HUES48 (cell line): ENCODE data around the gene ZFYVE1.

Source experiments
- H3K27ac ChIP-seq: one replicate; pipeline ENCODE4 v1.7.0; 2013; ENCODE audit warnings: low read depth, low read length, inconsistent platforms
- H3K27me3 ChIP-seq: 2 replicates; pipeline ENCODE4 v1.6.1; 2013; ENCODE audit warnings: mild to moderate bottlenecking, low read length; ENCODE audit not compliant: control insufficient read depth, insufficient read depth
- H3K36me3 ChIP-seq: 2 replicates; pipeline ENCODE4 v1.6.1; 2013; ENCODE audit warnings: low read length; ENCODE audit not compliant: control insufficient read depth, insufficient read depth
- H3K4me1 ChIP-seq: 2 replicates; pipeline ENCODE4 v1.6.1; 2013; ENCODE audit warnings: mild to moderate bottlenecking, low read length; ENCODE audit not compliant: control insufficient read depth, insufficient read depth
- H3K4me3 ChIP-seq: 2 replicates; pipeline ENCODE4 v1.5.1; 2013; ENCODE audit warnings: mild to moderate bottlenecking, low read depth, low read length
- H3K9ac ChIP-seq: 2 replicates; pipeline ENCODE4 v1.6.1; 2013; ENCODE audit warnings: mild to moderate bottlenecking, low read depth, low read length, moderate library complexity
- H3K9me3 ChIP-seq: 2 replicates; pipeline ENCODE4 v1.6.1; 2013; ENCODE audit warnings: low read length; ENCODE audit not compliant: control insufficient read depth, insufficient read depth

Gene ZFYVE1

DNA sequence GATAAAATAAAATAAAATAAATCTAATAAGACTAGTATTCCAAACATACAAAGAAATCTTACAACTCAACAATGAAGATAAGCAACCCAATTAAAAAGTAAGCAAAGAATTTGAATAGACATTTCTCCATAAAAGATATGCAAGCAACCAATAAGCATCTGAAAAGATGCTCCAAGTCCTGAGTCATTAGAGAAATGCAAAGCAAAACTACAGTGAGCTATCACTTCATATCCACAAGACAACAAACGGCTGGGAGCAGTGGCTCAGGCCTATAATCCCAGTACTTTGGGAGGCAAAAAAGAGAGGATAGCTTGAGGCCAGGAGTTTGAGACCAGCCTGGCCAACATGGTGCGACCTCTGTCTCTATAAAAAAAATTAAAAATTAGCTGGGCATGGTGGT is 26.8 kb downstream of the ZFYVE1 start:
- peaks cover 17% of the 10 kb centered on the region for H3K36me3 ChIP-seq
- no peaks in the 10 kb centered on the region for H3K4me1 ChIP-seq
- H3K4me3 ChIP-seq: no peak overlapping the region
- no peaks in the 10 kb centered on the region for H3K27me3 ChIP-seq
- H3K9ac ChIP-seq: no peak overlapping the region
- H3K9me3 ChIP-seq: no peaks in the 10 kb centered on the region
- H3K27ac ChIP-seq: no peak overlapping the region

DNA sequence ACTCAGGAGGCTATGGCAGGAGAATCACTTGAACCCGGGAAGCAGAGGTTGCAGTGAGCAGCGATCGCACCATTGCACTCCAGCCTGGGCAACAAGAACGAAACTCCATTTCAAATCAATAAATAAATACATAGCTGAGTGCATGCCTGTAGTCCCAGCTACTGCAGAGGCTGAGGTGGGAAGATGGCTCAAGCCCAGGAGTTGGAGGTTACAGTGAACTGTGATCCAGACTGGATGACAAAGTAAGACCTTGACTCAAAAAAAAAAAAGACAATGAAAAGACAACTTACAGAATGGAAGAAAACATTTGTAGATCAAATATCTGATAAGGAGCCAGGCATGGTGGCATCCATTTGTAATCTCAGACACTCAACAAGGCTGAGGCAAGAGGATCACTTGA is 27.6 kb downstream of the ZFYVE1 start:
- H3K4me1 ChIP-seq: no peaks in the 10 kb centered on the region
- no peak overlapping the region for H3K4me3 ChIP-seq
- H3K9me3 ChIP-seq: no peaks in the 10 kb centered on the region
- no peak overlapping the region for H3K9ac ChIP-seq
- peaks cover 17% of the 10 kb centered on the region for H3K36me3 ChIP-seq
- no peak overlapping the region for H3K27ac ChIP-seq
- H3K27me3 ChIP-seq: no peaks in the 10 kb centered on the region

DNA sequence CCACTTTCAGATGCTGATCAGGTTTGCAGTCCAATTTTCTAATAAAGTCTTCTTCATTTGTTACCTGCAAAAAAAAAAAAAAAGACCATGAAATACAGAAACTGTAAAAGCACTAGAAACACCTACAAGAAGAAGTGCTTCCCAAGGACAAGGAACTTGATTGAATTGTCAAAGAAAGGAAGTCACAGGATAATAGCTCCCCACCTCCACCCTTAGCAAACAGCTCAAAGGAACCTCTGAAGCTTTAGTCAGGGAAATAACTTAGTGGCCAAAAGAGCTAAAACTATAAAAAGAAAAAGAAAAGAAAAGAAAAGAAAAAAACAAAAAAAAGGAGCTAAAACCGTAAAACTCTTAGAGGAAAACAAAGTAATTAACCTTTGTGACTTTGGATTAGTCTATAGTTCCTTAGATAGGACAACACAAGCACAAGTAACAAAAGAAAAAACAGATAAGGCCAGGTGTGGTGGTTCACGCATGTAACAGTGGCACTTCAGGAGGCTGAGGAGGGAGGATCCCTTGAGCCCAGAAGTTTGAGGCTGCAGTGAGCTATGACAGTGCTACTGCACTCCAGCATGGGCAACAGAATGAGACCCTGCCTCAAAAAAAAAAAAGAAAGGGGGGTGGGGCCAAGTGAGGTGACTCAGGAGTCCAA is 28.5 kb downstream of the ZFYVE1 start:
- Histone ChIP-seq H3K9me3 (no peaks in the 10 kb centered on the region), H3K36me3 (peaks cover 17% of the 10 kb centered on the region), H3K4me1 (no peaks in the 10 kb centered on the region), H3K27ac (no peak overlapping the region), H3K27me3 (no peaks in the 10 kb centered on the region), H3K9ac (no peak overlapping the region), H3K4me3 (no peak overlapping the region)

DNA sequence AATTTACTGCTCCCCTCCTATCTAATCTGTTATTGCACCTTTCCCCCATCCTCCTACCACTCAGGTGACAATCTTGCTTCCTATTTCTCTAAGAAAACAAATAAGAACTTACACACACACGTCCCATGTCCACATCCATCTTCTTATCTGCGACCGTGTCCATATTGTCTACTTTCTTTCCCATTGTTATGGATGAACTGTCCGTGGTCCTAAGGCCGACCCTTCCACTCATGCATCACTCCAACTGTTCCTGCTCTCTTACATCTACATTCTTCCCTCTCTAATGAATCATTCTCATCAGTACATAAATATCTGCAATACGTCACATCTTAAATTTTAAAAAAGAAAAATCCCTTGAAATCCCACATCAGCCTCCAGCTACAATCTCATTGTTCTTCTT is 30.0 kb downstream of the ZFYVE1 start:
- Histone ChIP-seq H3K9me3 (no peaks in the 10 kb centered on the region), H3K4me1 (no peaks in the 10 kb centered on the region), H3K27ac (no peak overlapping the region), H3K27me3 (no peaks in the 10 kb centered on the region), H3K9ac (no peak overlapping the region), H3K36me3 (peaks cover 28% of the 10 kb centered on the region), H3K4me3 (no peak overlapping the region)

DNA sequence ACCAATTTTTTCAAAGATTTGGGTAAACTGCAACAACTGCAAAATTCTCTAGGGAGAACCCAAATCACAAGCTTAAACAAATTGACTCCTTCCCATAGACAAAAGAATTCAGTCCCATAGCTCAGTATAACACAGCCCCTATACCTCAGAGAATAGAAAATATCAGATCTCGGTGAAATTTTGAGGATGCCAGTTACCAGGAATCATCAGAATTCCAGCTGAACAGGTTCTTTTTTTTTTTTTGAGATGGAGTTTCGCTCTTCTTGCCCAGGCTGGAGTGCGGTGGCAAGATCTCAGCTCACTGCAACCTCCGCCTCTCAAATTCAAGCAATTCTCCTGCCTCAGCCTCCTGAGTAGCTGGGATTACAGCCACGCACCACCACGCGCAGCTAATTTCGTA is 36.7 kb downstream of the ZFYVE1 start:
- no peaks in the 10 kb centered on the region for H3K27me3 ChIP-seq
- no peaks in the 10 kb centered on the region for H3K9me3 ChIP-seq
- H3K4me3 ChIP-seq: no peak overlapping the region
- H3K4me1 ChIP-seq: no peaks in the 10 kb centered on the region
- no peak overlapping the region for H3K9ac ChIP-seq
- peaks cover 14% of the 10 kb centered on the region for H3K36me3 ChIP-seq
- no peak overlapping the region for H3K27ac ChIP-seq

DNA sequence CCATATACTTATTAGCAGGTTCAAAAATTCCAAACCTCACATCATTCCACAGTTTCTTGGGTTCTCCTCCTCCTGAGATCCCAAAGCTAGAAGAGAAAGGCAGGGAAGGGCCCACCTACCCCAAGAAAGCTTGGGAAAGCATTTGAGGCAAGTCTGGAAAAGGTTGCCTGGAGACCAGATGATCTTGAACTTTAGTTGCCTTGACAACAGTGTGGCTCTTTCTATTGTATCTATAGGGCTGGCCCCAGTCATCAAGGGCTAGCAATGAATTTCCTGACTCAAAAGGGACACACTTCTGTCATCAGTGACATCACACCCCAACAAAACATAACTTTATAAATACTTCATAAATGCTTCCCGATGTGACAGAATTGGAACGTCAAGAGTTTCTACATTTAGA is 40.0 kb downstream of the ZFYVE1 start:
- no peak overlapping the region for H3K4me3 ChIP-seq
- no peak overlapping the region for H3K27ac ChIP-seq
- H3K4me1 ChIP-seq: no peaks in the 10 kb centered on the region; the same call in 1 of the 2 replicates
- no peak overlapping the region for H3K9ac ChIP-seq
- no peaks in the 10 kb centered on the region for H3K9me3 ChIP-seq
- H3K27me3 ChIP-seq: no peaks in the 10 kb centered on the region
- H3K36me3 ChIP-seq: peaks cover 3% of the 10 kb centered on the region; the same call in 1 of the 2 replicates

DNA sequence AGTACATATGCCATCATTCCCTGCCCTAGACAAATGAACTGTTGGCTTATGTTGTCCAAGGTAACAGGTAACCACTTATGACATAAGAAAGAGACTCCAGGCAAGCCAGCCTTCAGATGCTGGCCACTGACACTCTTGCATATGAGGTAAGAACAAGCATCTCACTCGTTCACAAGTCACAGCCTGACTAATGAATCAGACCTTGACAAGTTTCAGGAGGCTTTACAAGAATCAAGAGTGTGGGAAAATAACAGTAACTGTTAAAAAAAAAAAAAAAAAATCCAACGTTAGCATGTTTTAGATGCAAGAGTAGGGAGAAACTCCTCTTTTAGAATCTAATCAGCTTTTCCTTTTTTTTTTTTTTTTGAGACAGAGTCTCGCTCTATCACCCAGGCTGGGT is 40.7 kb downstream of the ZFYVE1 start:
- Histone ChIP-seq H3K36me3 (peaks cover 3% of the 10 kb centered on the region; the same call in 1 of the 2 replicates), H3K27me3 (no peaks in the 10 kb centered on the region), H3K9ac (no peak overlapping the region)

DNA sequence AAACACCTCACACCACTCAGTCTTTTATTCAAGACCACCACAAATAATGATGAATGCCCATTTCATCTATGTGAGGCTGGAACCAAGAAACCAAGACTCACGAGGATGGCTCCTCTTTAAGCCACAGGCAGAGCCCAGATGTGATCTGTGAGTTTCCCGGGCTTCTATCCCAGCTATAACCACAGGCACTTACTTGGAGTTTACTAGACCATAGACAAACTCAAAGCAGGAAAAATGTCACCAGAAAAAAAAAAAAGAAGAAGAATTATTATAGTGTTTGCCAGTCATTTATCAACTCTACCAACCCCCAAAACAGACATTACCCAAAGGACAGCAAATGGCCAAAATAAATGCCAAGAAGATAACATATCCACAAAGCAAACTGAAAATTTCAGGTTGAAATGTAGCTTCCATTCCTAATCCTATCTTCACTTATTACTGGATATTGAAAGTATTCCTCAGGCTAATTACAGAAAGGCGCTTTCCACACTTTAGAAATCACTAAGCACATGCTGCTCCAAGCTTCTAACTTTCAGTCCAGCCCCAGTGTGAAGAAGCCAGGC is 44.7 kb downstream of the ZFYVE1 start:
- peaks cover 14% of the 10 kb centered on the region for H3K4me1 ChIP-seq
- no peak overlapping the region for H3K4me3 ChIP-seq
- H3K27ac ChIP-seq: no peak overlapping the region
- no peaks in the 10 kb centered on the region for H3K9me3 ChIP-seq
- H3K9ac ChIP-seq: no peak overlapping the region
- H3K36me3 ChIP-seq: peaks cover 10% of the 10 kb centered on the region
- no peaks in the 10 kb centered on the region for H3K27me3 ChIP-seq

More for the DNA sequence above, 40.7 kb downstream of the ZFYVE1 start:
- Histone ChIP-seq H3K9me3 (no peaks in the 10 kb centered on the region), H3K4me1 (peaks cover 3% of the 10 kb centered on the region), H3K27ac (no peak overlapping the region), H3K4me3 (no peak overlapping the region)

DNA sequence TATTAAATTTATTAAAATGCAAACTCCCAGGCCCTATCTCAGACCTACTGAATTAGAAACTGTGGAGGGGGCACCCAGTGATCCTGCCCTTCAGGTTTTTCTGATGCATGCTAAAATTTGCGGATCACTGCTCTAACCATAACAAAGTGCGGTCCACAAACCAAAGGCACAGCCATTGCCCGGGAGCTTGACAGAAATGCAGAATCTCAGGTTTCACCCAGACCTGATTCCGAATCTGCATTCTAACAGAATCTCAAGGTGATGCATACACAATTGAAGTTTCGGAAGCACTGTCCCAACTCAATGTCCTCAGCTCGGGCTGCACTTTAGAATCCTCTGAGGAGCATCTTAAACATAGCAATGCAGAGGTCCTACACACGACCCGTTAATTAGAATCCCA is 46.0 kb downstream of the ZFYVE1 start:
- H3K9ac ChIP-seq: no peak overlapping the region
- no peaks in the 10 kb centered on the region for H3K27me3 ChIP-seq
- no peaks in the 10 kb centered on the region for H3K9me3 ChIP-seq
- H3K4me3 ChIP-seq: no peak overlapping the region
- peaks cover 14% of the 10 kb centered on the region for H3K4me1 ChIP-seq
- H3K27ac ChIP-seq: no peak overlapping the region
- H3K36me3 ChIP-seq: peaks cover 12% of the 10 kb centered on the region

DNA sequence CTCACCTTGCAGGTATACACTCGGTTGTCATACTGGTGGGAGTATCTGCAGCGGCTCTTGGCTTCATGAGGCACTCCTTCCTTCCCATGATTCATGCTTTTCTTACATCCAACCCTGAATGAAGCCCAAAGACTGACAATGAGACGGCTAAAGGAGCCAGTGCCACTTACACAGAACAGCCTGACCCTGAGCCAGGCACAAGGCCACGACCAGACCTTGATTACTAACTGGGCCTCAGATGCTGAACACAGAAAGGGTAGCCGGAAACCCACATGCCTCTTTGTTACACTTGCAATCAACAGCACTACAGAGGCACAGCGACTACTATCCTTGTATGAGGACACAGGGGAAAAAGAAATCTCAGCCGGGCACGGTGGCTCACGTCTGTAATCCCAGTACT is 48.0 kb downstream of the ZFYVE1 start:
- Histone ChIP-seq H3K9me3 (no peaks in the 10 kb centered on the region), H3K27me3 (no peaks in the 10 kb centered on the region), H3K36me3 (peaks cover 32% of the 10 kb centered on the region), H3K4me1 (peaks cover 14% of the 10 kb centered on the region), H3K27ac (no peak overlapping the region), H3K9ac (no peak overlapping the region), H3K4me3 (no peak overlapping the region)

DNA sequence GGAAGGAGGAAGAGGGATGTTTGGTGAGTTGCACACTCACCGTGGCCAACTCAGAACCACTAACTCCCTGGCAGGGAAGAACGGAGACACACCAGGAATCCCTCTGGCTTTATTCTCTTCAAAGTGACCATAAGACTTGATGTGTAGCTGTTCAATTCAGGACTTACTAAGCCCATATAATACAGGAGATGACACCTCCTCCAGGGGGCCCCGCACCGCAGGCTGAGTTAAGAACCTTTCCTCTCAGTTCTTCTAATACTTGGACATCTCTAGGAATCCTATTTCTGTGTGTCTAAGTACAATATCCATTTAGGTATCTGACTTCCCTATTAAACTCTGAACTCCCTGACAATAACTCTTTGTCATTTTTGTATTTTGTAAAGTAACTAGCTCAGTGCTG is 51.1 kb downstream of the ZFYVE1 start:
- H3K9ac ChIP-seq: no peak overlapping the region
- H3K36me3 ChIP-seq: peaks cover 50% of the 10 kb centered on the region
- no peak overlapping the region for H3K4me3 ChIP-seq
- H3K4me1 ChIP-seq: peaks cover 6% of the 10 kb centered on the region; the same call in 1 of the 2 replicates
- H3K9me3 ChIP-seq: no peaks in the 10 kb centered on the region
- H3K27ac ChIP-seq: no peak overlapping the region
- no peaks in the 10 kb centered on the region for H3K27me3 ChIP-seq
